DOHH2 (cell line): ENCODE results near the gene DNPH1.

ENCODE experiments used
- EZH2phosphoT487 ChIP-seq: fragments of 200-600 bp; sonication (generic); IDR thresholded peaks from 2 replicates; pipeline ENCODE4 v1.6.1; 2017; ENCODE audit warnings: borderline replicate concordance, mild to moderate bottlenecking, antibody characterized with exemption, low read length, moderate library complexity, mixed read lengths
- TF ChIP-seq, protein P1 (sequence below): fragments of 200-600 bp; sonication (generic); IDR thresholded peaks from one replicate; pipeline ENCODE4 v1.5.1; 2014; ENCODE audit warnings: antibody characterized with exemption, mild to moderate bottlenecking, low read depth, low read length; ENCODE audit not compliant: poor library complexity, severe bottlenecking

DNA sequence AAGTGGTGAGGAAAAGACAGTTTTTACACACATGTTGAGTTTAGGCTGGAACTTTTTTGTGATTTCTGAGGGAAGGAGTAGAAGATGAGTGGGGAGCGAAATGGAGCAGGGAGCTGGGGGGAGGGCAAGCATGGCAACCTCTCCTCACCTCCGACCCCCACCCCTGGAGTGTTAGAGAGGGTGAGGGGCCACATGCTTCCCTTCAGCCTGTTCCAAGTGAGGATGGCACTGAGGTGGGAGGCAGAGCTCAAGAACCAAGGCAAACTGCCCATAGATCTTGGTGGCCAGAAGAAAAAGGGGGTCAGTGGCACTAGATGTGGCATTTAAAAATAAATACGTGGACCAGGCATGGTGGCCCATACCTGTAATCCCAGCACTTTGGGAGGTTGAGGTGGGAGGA lies 18.8 kb upstream of the DNPH1 start:
- TF ChIP-seq, protein P1, sequence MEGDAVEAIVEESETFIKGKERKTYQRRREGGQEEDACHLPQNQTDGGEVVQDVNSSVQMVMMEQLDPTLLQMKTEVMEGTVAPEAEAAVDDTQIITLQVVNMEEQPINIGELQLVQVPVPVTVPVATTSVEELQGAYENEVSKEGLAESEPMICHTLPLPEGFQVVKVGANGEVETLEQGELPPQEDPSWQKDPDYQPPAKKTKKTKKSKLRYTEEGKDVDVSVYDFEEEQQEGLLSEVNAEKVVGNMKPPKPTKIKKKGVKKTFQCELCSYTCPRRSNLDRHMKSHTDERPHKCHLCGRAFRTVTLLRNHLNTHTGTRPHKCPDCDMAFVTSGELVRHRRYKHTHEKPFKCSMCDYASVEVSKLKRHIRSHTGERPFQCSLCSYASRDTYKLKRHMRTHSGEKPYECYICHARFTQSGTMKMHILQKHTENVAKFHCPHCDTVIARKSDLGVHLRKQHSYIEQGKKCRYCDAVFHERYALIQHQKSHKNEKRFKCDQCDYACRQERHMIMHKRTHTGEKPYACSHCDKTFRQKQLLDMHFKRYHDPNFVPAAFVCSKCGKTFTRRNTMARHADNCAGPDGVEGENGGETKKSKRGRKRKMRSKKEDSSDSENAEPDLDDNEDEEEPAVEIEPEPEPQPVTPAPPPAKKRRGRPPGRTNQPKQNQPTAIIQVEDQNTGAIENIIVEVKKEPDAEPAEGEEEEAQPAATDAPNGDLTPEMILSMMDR: no peak
- no peak for TF ChIP-seq EZH2phosphoT487
